Measurements from ENCODE around the gene SCO1.
"Not testable (repeated sequence)": the region's sequence is repeated elsewhere in the genome, so short reads cannot be mapped to it uniquely, and the experiment has no call there.

The SCO1 gene

GRCh38 chr17:10724546-10725195, 27.3 kb upstream of the SCO1 start:
- DNase-seq: no peak

- DNase-seq: no peak
Measured at GRCh38 chr17:10718547-10718946, 21.2 kb upstream of the SCO1 start.

- DNase-seq: no peak
Measured at GRCh38 chr17:10716218-10716617, 18.9 kb upstream of the SCO1 start.

GRCh38 chr17:10713318-10713717, 16.0 kb upstream of the SCO1 start:
- no peak for DNase-seq

- no peak for DNase-seq
Measured at GRCh38 chr17:10705727-10706126, 8.4 kb upstream of the SCO1 start.

- DNase-seq: no peak
Measured at GRCh38 chr17:10702574-10702973, 5.2 kb upstream of the SCO1 start.

- DNase-seq: no peak
Measured at GRCh38 chr17:10699856-10700255, 2.5 kb upstream of the SCO1 start.

GRCh38 chr17:10698096-10698818, 924 bp upstream of the SCO1 start:
- DNase-seq: no peak

- not testable (repeated sequence) for DNase-seq
Measured at GRCh38 chr17:10695875-10696407, 1.4 kb downstream of the SCO1 start.

GRCh38 chr17:10687499-10687898, 9.8 kb downstream of the SCO1 start:
- DNase-seq: no peak

GRCh38 chr17:10683853-10684252, 13.5 kb downstream of the SCO1 start:
- DNase-seq: no peak

GRCh38 chr17:10681866-10682446, 15.4 kb downstream of the SCO1 start:
- no peak for DNase-seq

- DNase-seq: no peak
Measured at GRCh38 chr17:10674704-10675103, 22.6 kb downstream of the SCO1 start.

GRCh38 chr17:10673312-10673711, 24.0 kb downstream of the SCO1 start:
- no peak for DNase-seq

- no peak for DNase-seq
Measured at GRCh38 chr17:10668775-10669174, 28.6 kb downstream of the SCO1 start.

- DNase-seq: no peak
Measured at GRCh38 chr17:10666906-10667305, 30.4 kb downstream of the SCO1 start.

GRCh38 chr17:10664571-10664970, 32.8 kb downstream of the SCO1 start:
- DNase-seq: no peak

- no peak for DNase-seq
Measured at GRCh38 chr17:10663231-10663630, 34.1 kb downstream of the SCO1 start.

- DNase-seq: no peak
Measured at GRCh38 chr17:10661437-10661836, 35.9 kb downstream of the SCO1 start.

GRCh38 chr17:10657879-10658278, 39.5 kb downstream of the SCO1 start:
- DNase-seq: no peak

GRCh38 chr17:10657148-10657547, 40.2 kb downstream of the SCO1 start, which contains the start of gene MYH3:
TSS of gene MYH3 (minus strand) at chr17:10657309. CDS start at chr17:10655064, 2,245 bp downstream.
- DNase-seq: no peak

- no peak for DNase-seq
Measured at GRCh38 chr17:10653987-10654386, 43.3 kb downstream of the SCO1 start.

GRCh38 chr17:10652984-10653659, 44.2 kb downstream of the SCO1 start:
- DNase-seq: no peak
